GM21447 (cell line): ENCODE data around the gene FMR1.

Experiments
- ATAC-seq: cut with Tn5 transposase; IDR thresholded peaks from one replicate; pipeline ENCODE4 v1.9.1; 2021; ENCODE audit not compliant: unreplicated experiment

Gene FMR1

GRCh38 chrX:147914591-147914990 is 2.9 kb downstream of the FMR1 start:
- ATAC-seq: no peak

GRCh38 chrX:147916375-147916968 is 4.8 kb downstream of the FMR1 start:
- ATAC-seq: no peak

- peak; percentile 91 for ATAC-seq
These were observed 6.3 kb downstream of the FMR1 start for GRCh38 chrX:147917700-147918695.

- no peak for ATAC-seq
These were observed 8.5 kb downstream of the FMR1 start for GRCh38 chrX:147920161-147920666.

GRCh38 chrX:147923605-147924004 is 11.9 kb downstream of the FMR1 start:
- no peak for ATAC-seq

GRCh38 chrX:147927256-147927655 is 15.5 kb downstream of the FMR1 start:
- ATAC-seq: no peak

GRCh38 chrX:147933815-147934214 is 22.1 kb downstream of the FMR1 start:
- ATAC-seq: no peak

GRCh38 chrX:147935156-147935758 is 23.5 kb downstream of the FMR1 start:
- ATAC-seq: no peak

GRCh38 chrX:147945286-147945685 is 33.6 kb downstream of the FMR1 start:
- ATAC-seq: no peak

GRCh38 chrX:147948531-147948930 is 36.8 kb downstream of the FMR1 start:
- ATAC-seq: no peak

GRCh38 chrX:147950352-147950751 is 38.6 kb downstream of the FMR1 start:
- ATAC-seq: no peak

GRCh38 chrX:147953976-147954375 is 42.3 kb downstream of the FMR1 start:
- no peak for ATAC-seq

GRCh38 chrX:147957291-147957690 is 45.6 kb downstream of the FMR1 start:
- no peak for ATAC-seq

- ATAC-seq: no peak
These were observed 46.6 kb downstream of the FMR1 start for GRCh38 chrX:147958291-147958690.

- ATAC-seq: no peak
These were observed 49.0 kb downstream of the FMR1 start for GRCh38 chrX:147960722-147961121.

- ATAC-seq: no peak
These were observed 50.8 kb downstream of the FMR1 start for GRCh38 chrX:147962476-147962875.

- ATAC-seq: no peak
These were observed 67.2 kb downstream of the FMR1 start for GRCh38 chrX:147978931-147979330.

- no peak for ATAC-seq
These were observed 69.5 kb downstream of the FMR1 start, which contains the start of gene FMR1NB for GRCh38 chrX:147981038-147981752. Gene FMR1NB (plus strand): TSS chrX:147981337. CDS start chrX:147981403, 66 bp downstream.
